HepG2 (cell line): ENCODE results near the gene C16orf87.

Experiments used
- CTCF ChIP-seq: sonication (generic); formaldehyde crosslinking; IDR thresholded peaks from 2 replicates; pipeline ENCODE4 v1.5.0; 2020; ENCODE audit warnings: mild to moderate bottlenecking, missing genetic modification reagents, moderate library complexity
- EZH2 ChIP-seq: conservative IDR thresholded peaks from 2 replicates; pipeline ENCODE4 v1.6.1; 2012; ENCODE audit warnings: mild to moderate bottlenecking, low read depth, low read length, moderate library complexity
- GABPB1 ChIP-seq: IDR thresholded peaks from 2 replicates; pipeline ENCODE4 v1.6.1; 2016; ENCODE audit warnings: mild to moderate bottlenecking, missing genetic modification reagents, moderate library complexity, missing compliant biosample characterization
- SIN3A ChIP-seq: IDR thresholded peaks from 2 replicates; pipeline ENCODE4 v1.6.1; 2011; ENCODE audit warnings: low read depth, mild to moderate bottlenecking, control low read depth, low read length, borderline replicate concordance
- ZNF280D ChIP-seq: sonication (generic); formaldehyde crosslinking; IDR thresholded peaks from 2 replicates; pipeline ENCODE4 v1.5.1; 2020; ENCODE audit warnings: mild to moderate bottlenecking, missing genetic modification reagents

GRCh38 chr16:46756772-46757171, 74.2 kb downstream of the C16orf87 start:
- TF ChIP-seq CTCF (CRISPR knock-in tag), result no peak
- no peak for TF ChIP-seq SIN3A
- TF ChIP-seq ZNF280D (CRISPR knock-in tag), result no peak
- TF ChIP-seq EZH2, result no peak
- TF ChIP-seq GABPB1 (CRISPR knock-in tag), result no peak
